Activated CD4-positive, alpha-beta T cell treated with anti-CD3 and anti-CD28 coated beads, Interleukin-2, amount 50 U/mL, for 4 hours (primary cell): ENCODE measurements around the gene EDIL3.

Experiments
- DNase-seq, 2 experiments: peaks; one replicate each; pipeline ENCODE4 v3.0.0-alpha.2; 2020

Gene EDIL3

GRCh38 chr5:84384604-84385575 lies at the start of gene EDIL3:
Gene EDIL3 (minus strand): TSS chr5:84384880. CDS start chr5:84384374, 506 bp downstream.
- DNase-seq: no peak

- no peak for DNase-seq
These were observed 48.8 kb upstream of the EDIL3 start for GRCh38 chr5:84433461-84433860.

- DNase-seq: no peak
These were observed 46.4 kb upstream of the EDIL3 start for GRCh38 chr5:84430863-84431663.

- no peak for DNase-seq
These were observed 45.4 kb upstream of the EDIL3 start for GRCh38 chr5:84430079-84430478.

- no peak for DNase-seq
These were observed 40.7 kb upstream of the EDIL3 start for GRCh38 chr5:84425365-84425881.

GRCh38 chr5:84419742-84420141 lies 35.1 kb upstream of the EDIL3 start:
- DNase-seq: no peak

- no peak for DNase-seq
These were observed 27.3 kb upstream of the EDIL3 start for GRCh38 chr5:84411832-84412605.

GRCh38 chr5:84406111-84406510 lies 21.4 kb upstream of the EDIL3 start:
- DNase-seq: no peak

- no peak for DNase-seq
These were observed 19.1 kb upstream of the EDIL3 start for GRCh38 chr5:84403773-84404172.

- no peak for DNase-seq
These were observed 12.7 kb upstream of the EDIL3 start for GRCh38 chr5:84397385-84397784.

GRCh38 chr5:84393969-84394368 lies 9.3 kb upstream of the EDIL3 start:
- DNase-seq: no peak

GRCh38 chr5:84392836-84393235 lies 8.2 kb upstream of the EDIL3 start:
- no peak for DNase-seq

- DNase-seq: no peak
These were observed 1.0 kb upstream of the EDIL3 start for GRCh38 chr5:84385705-84386104.

GRCh38 chr5:84383816-84384603 lies 670 bp downstream of the EDIL3 start:
- DNase-seq: no peak

GRCh38 chr5:84383296-84383815 lies 1.3 kb downstream of the EDIL3 start:
- no peak for DNase-seq

- no peak for DNase-seq
These were observed 2.1 kb downstream of the EDIL3 start for GRCh38 chr5:84382363-84383295.

- no peak for DNase-seq
These were observed 2.9 kb downstream of the EDIL3 start for GRCh38 chr5:84381502-84382362.

- no peak for DNase-seq
These were observed 4.9 kb downstream of the EDIL3 start for GRCh38 chr5:84379749-84380148.

GRCh38 chr5:84378961-84379360 lies 5.7 kb downstream of the EDIL3 start:
- no peak for DNase-seq
